ENCODE results near the gene MAPKAPK2. TPM values are rescaled to one million over a fixed set of nuclear protein-coding genes. Genes with fewer than 3 reads are reported as not detected.

The MAPKAPK2 gene
- total RNA-seq, 1 experiment from 2014 or later, result 67.7 TPM

- no peaks in the 10 kb centered on the region for H3K36me3 ChIP-seq (replicated peaks; ENCODE audit: control insufficient read depth, insufficient read depth, low read length)
- no peak overlapping the region for H3K4me3 ChIP-seq (ENCODE audit: insufficient read depth, low read depth, low read length)
- H3K27me3 ChIP-seq (ENCODE audit: control insufficient read depth, insufficient read depth, low read length), result peaks cover 19% of the 10 kb centered on the region
- no peak for DNase-seq
Measured at GRCh38 chr1:206666954-206667665, 17.6 kb upstream of the MAPKAPK2 start.

GRCh38 chr1:206668351-206668750 lies 16.4 kb upstream of the MAPKAPK2 start:
- no peak overlapping the region for H3K4me3 ChIP-seq (ENCODE audit: insufficient read depth, low read depth, low read length)
- H3K36me3 ChIP-seq (replicated peaks; ENCODE audit: control insufficient read depth, insufficient read depth, low read length), result no peaks in the 10 kb centered on the region
- peaks cover 7% of the 10 kb centered on the region for H3K27me3 ChIP-seq (ENCODE audit: control insufficient read depth, insufficient read depth, low read length)
- no peak for DNase-seq

GRCh38 chr1:206668874-206669410 lies 15.8 kb upstream of the MAPKAPK2 start:
- Histone ChIP-seq H3K4me3 (ENCODE audit: insufficient read depth, low read depth, low read length) (no peak overlapping the region), H3K36me3 (replicated peaks; ENCODE audit: control insufficient read depth, insufficient read depth, low read length) (no peaks in the 10 kb centered on the region), H3K27me3 (ENCODE audit: control insufficient read depth, insufficient read depth, low read length) (peaks cover 2% of the 10 kb centered on the region)
- DNase-seq, result no peak

- Histone ChIP-seq H3K36me3 (replicated peaks; ENCODE audit: control insufficient read depth, insufficient read depth, low read length) (no peaks in the 10 kb centered on the region), H3K4me3 (ENCODE audit: insufficient read depth, low read depth, low read length) (no peak overlapping the region), H3K27me3 (ENCODE audit: control insufficient read depth, insufficient read depth, low read length) (no peaks in the 10 kb centered on the region; the same call in 1 of the 2 replicates)
- no peak for DNase-seq
Measured at GRCh38 chr1:206672011-206672688, 12.6 kb upstream of the MAPKAPK2 start.

- Histone ChIP-seq H3K27me3 (ENCODE audit: control insufficient read depth, insufficient read depth, low read length) (no peaks in the 10 kb centered on the region), H3K4me3 (ENCODE audit: insufficient read depth, low read depth, low read length) (no peak overlapping the region), H3K36me3 (replicated peaks; ENCODE audit: control insufficient read depth, insufficient read depth, low read length) (no peaks in the 10 kb centered on the region)
- no peak for DNase-seq
Measured at GRCh38 chr1:206672844-206673758, 11.6 kb upstream of the MAPKAPK2 start.

GRCh38 chr1:206674236-206674635 lies 10.5 kb upstream of the MAPKAPK2 start:
- Histone ChIP-seq H3K4me3 (ENCODE audit: insufficient read depth, low read depth, low read length) (no peak overlapping the region), H3K27me3 (ENCODE audit: control insufficient read depth, insufficient read depth, low read length) (no peaks in the 10 kb centered on the region), H3K36me3 (replicated peaks; ENCODE audit: control insufficient read depth, insufficient read depth, low read length) (no peaks in the 10 kb centered on the region)
- no peak for DNase-seq

GRCh38 chr1:206674745-206675175 lies 9.9 kb upstream of the MAPKAPK2 start:
- no peaks in the 10 kb centered on the region for H3K36me3 ChIP-seq (replicated peaks; ENCODE audit: control insufficient read depth, insufficient read depth, low read length)
- no peak overlapping the region for H3K4me3 ChIP-seq (ENCODE audit: insufficient read depth, low read depth, low read length)
- no peak for DNase-seq
- H3K27me3 ChIP-seq (ENCODE audit: control insufficient read depth, insufficient read depth, low read length), result no peaks in the 10 kb centered on the region

GRCh38 chr1:206676499-206676898 lies 8.2 kb upstream of the MAPKAPK2 start:
- no peak overlapping the region for H3K4me3 ChIP-seq (ENCODE audit: insufficient read depth, low read depth, low read length)
- H3K27me3 ChIP-seq (ENCODE audit: control insufficient read depth, insufficient read depth, low read length), result peaks cover 3% of the 10 kb centered on the region; the same call in 1 of the 2 replicates
- no peak for DNase-seq
- no peaks in the 10 kb centered on the region for H3K36me3 ChIP-seq (replicated peaks; ENCODE audit: control insufficient read depth, insufficient read depth, low read length)

- Histone ChIP-seq H3K27me3 (ENCODE audit: control insufficient read depth, insufficient read depth, low read length) (peaks cover 10% of the 10 kb centered on the region), H3K36me3 (replicated peaks; ENCODE audit: control insufficient read depth, insufficient read depth, low read length) (no peaks in the 10 kb centered on the region), H3K4me3 (ENCODE audit: insufficient read depth, low read depth, low read length) (no peak overlapping the region)
- DNase-seq, result no peak
Measured at GRCh38 chr1:206678490-206678889, 6.2 kb upstream of the MAPKAPK2 start.

GRCh38 chr1:206679738-206680211 lies 4.9 kb upstream of the MAPKAPK2 start:
- Histone ChIP-seq H3K36me3 (replicated peaks; ENCODE audit: control insufficient read depth, insufficient read depth, low read length) (no peaks in the 10 kb centered on the region), H3K4me3 (ENCODE audit: insufficient read depth, low read depth, low read length) (no peak overlapping the region), H3K27me3 (ENCODE audit: control insufficient read depth, insufficient read depth, low read length) (peaks cover 21% of the 10 kb centered on the region)
- no peak for DNase-seq

GRCh38 chr1:206680279-206680678 lies 4.4 kb upstream of the MAPKAPK2 start:
- no peak overlapping the region for H3K4me3 ChIP-seq (ENCODE audit: insufficient read depth, low read depth, low read length)
- H3K27me3 ChIP-seq (ENCODE audit: control insufficient read depth, insufficient read depth, low read length), result peaks cover 21% of the 10 kb centered on the region
- DNase-seq, result no peak
- no peaks in the 10 kb centered on the region for H3K36me3 ChIP-seq (replicated peaks; ENCODE audit: control insufficient read depth, insufficient read depth, low read length)

- DNase-seq, result no peak
- Histone ChIP-seq H3K4me3 (ENCODE audit: insufficient read depth, low read depth, low read length) (no peak overlapping the region), H3K36me3 (replicated peaks; ENCODE audit: control insufficient read depth, insufficient read depth, low read length) (no peaks in the 10 kb centered on the region), H3K27me3 (ENCODE audit: control insufficient read depth, insufficient read depth, low read length) (peaks cover 23% of the 10 kb centered on the region)
Measured at GRCh38 chr1:206681359-206681758, 3.3 kb upstream of the MAPKAPK2 start.

GRCh38 chr1:206682111-206682510 lies 2.6 kb upstream of the MAPKAPK2 start:
- Histone ChIP-seq H3K27me3 (ENCODE audit: control insufficient read depth, insufficient read depth, low read length) (peaks cover 26% of the 10 kb centered on the region), H3K36me3 (replicated peaks; ENCODE audit: control insufficient read depth, insufficient read depth, low read length) (no peaks in the 10 kb centered on the region), H3K4me3 (ENCODE audit: insufficient read depth, low read depth, low read length) (no peak overlapping the region)
- no peak for DNase-seq

- Histone ChIP-seq H3K4me3 (ENCODE audit: insufficient read depth, low read depth, low read length) (no peak overlapping the region), H3K27me3 (ENCODE audit: control insufficient read depth, insufficient read depth, low read length) (peaks cover 26% of the 10 kb centered on the region), H3K36me3 (replicated peaks; ENCODE audit: control insufficient read depth, insufficient read depth, low read length) (no peaks in the 10 kb centered on the region)
- DNase-seq, result no peak
Measured at GRCh38 chr1:206683313-206683712, 1.4 kb upstream of the MAPKAPK2 start.

All from H7 (cell line).